CD14-positive monocyte (primary cell): ENCODE measurements around the gene COTL1. TPM values are rescaled to one million over a fixed set of nuclear protein-coding genes. Genes with fewer than 3 reads are reported as not detected.

Source experiments
- DNase-seq, 3 donors: peaks; one replicate each; pipeline ENCODE4 v3.0.0-alpha.2; 2011 to 2022
- H2AFZ ChIP-seq: 2 replicates; pipeline ENCODE4 v1.6.0; 2012; ENCODE audit warnings: mild to moderate bottlenecking, low read depth, low read length, inconsistent platforms; ENCODE audit not compliant: insufficient read depth, poor library complexity, severe bottlenecking
- H3K27ac ChIP-seq, 2 donors: 1 replicate in 1 of 2; 2 replicates in 1 of 2; pipeline ENCODE4 v1.5.1; 2012 to 2013; ENCODE audit warnings: low read length in 2 of 2, control low read depth in 1 of 2, inconsistent platforms in 1 of 2, low read depth in 1 of 2, mild to moderate bottlenecking in 1 of 2
- H3K27me3 ChIP-seq, 2 donors: one replicate each; pipeline versions ENCODE4 v1.6.0 to v1.6.1; 2011 to 2013; ENCODE audit warnings: low read length in 2 of 2; ENCODE audit not compliant: control insufficient read depth in 2 of 2, insufficient read depth in 2 of 2
- H3K36me3 ChIP-seq, 2 donors: replicated peaks in 1 of 2; 1 replicate in 1 of 2; 2 replicates in 1 of 2; pipeline versions ENCODE4 v1.5.1 to v1.6.1; 2012 to 2013; ENCODE audit warnings: low read length in 2 of 2, control low read depth in 1 of 2, inconsistent platforms in 1 of 2, mild to moderate bottlenecking in 1 of 2; ENCODE audit not compliant: insufficient read depth in 2 of 2, control insufficient read depth in 1 of 2
- H3K4me1 ChIP-seq, 2 donors: 1 replicate in 1 of 2; 2 replicates in 1 of 2; pipeline versions ENCODE4 v1.5.1 to v1.6.1; 2012 to 2013; ENCODE audit warnings: low read length in 2 of 2, control low read depth in 1 of 2, inconsistent platforms in 1 of 2, mild to moderate bottlenecking in 1 of 2, moderate library complexity in 1 of 2; ENCODE audit not compliant: insufficient read depth in 2 of 2, control insufficient read depth in 1 of 2
- H3K4me2 ChIP-seq: replicated peaks from 2 replicates; pipeline ENCODE3; 2012; ENCODE audit warnings: low read length, moderate library complexity, mild to moderate bottlenecking; ENCODE audit not compliant: poor library complexity, severe bottlenecking; ENCODE audit errors: extremely low read depth
- H3K4me3 ChIP-seq, 3 experiments: fragments of 200-600 bp in 1 of 3; sonication (generic) in 1 of 3; replicated peaks in 1 of 3; 1 replicate in 2 of 3; 2 replicates in 1 of 3; pipeline ENCODE4 v1.5.1; 2011 to 2013; ENCODE audit warnings: low read length in 3 of 3, mild to moderate bottlenecking in 3 of 3, control low read depth in 2 of 3, low read depth in 2 of 3, inconsistent platforms in 1 of 3, moderate library complexity in 1 of 3
- H3K79me2 ChIP-seq: 2 replicates; pipeline ENCODE4 v1.6.0; 2012; ENCODE audit warnings: mild to moderate bottlenecking, control low read depth, inconsistent platforms, low read length, moderate library complexity; ENCODE audit not compliant: insufficient read depth
- H3K9ac ChIP-seq: 2 replicates; pipeline ENCODE4 v1.6.0; 2017; ENCODE audit warnings: low read length, mild to moderate bottlenecking; ENCODE audit not compliant: insufficient read depth, poor library complexity, severe bottlenecking
- H3K9me3 ChIP-seq, 2 donors: replicated peaks in 1 of 2; 1 replicate in 1 of 2; 2 replicates in 1 of 2; pipeline versions ENCODE4 v1.5.1 to v1.6.1; 2012 to 2013; ENCODE audit warnings: low read length in 2 of 2, control low read depth in 1 of 2; ENCODE audit not compliant: control insufficient read depth in 1 of 2, insufficient read depth in 1 of 2
- H4K20me1 ChIP-seq: 2 replicates; pipeline ENCODE4 v1.6.0; 2012; ENCODE audit warnings: mild to moderate bottlenecking, low read length, control low read depth, moderate library complexity; ENCODE audit not compliant: insufficient read depth
- H3K27ac Mint-ChIP-seq, 7 donors: one replicate each; pipeline ENCODE4 v1.8.0; 2020; ENCODE audit warnings: mild to moderate bottlenecking in 7 of 7, mixed read lengths in 7 of 7, moderate library complexity in 6 of 7, inconsistent platforms in 2 of 7
- H3K27me3 Mint-ChIP-seq, 3 donors: one replicate each; pipeline ENCODE4 v1.8.0; 2021 to 2022; ENCODE audit warnings: low read depth in 3 of 3, mild to moderate bottlenecking in 3 of 3, mixed read lengths in 3 of 3, moderate library complexity in 3 of 3, inconsistent platforms in 1 of 3
- H3K36me3 Mint-ChIP-seq, 2 donors: one replicate each; pipeline ENCODE4 v1.8.0; 2020; ENCODE audit warnings: mixed read lengths in 2 of 2, inconsistent platforms in 1 of 2, mild to moderate bottlenecking in 1 of 2
- H3K4me1 Mint-ChIP-seq: one replicate; pipeline ENCODE4 v1.8.0; 2020; ENCODE audit warnings: mild to moderate bottlenecking, mixed read lengths
- H3K4me3 Mint-ChIP-seq, 2 donors: one replicate each; pipeline ENCODE4 v1.8.0; 2020; ENCODE audit warnings: mild to moderate bottlenecking in 2 of 2, mixed read lengths in 2 of 2, moderate library complexity in 1 of 2
- H3K9me3 Mint-ChIP-seq, 7 donors: one replicate each; pipeline ENCODE4 v1.8.0; 2020 to 2022; ENCODE audit warnings: mixed read lengths in 7 of 7, mild to moderate bottlenecking in 6 of 7, moderate library complexity in 6 of 7, inconsistent platforms in 2 of 7
- WGBS: methylation state at CpG from one replicate; pipeline ENCODE4 v1.1.5; 2013; ENCODE audit warnings: missing lambda C conversion rate; ENCODE audit not compliant: insufficient coverage; 5-methylcytosine and 5-hydroxymethylcytosine counted together
- intact Hi-C, 2 donors: fragments of 100-400 bp; cut with micrococcal nuclease; formaldehyde crosslinking; loops; one replicate each; pipeline versions ENCODE4 v1.15.0 to v1.15.1; 2023
- polyA plus RNA-seq, 3 donors: library from polyadenylated mRNA; depleted of rRNA in 1 of 3; unstranded in 2 of 3; stranded (reverse) in 1 of 3; fragments of 300-500 nt in 2 of 3; fragments of >200 nt in 1 of 3; fragmentation: Illumina TruSeq in 2 of 3; gene quantifications; 1 replicate in 2 of 3; 2 replicates in 1 of 3; pipeline ENCODE4 v1.2.3, GENCODE V29; 2012 to 2021
- TF ChIP-seq, protein P1 (sequence below): fragments of 200-600 bp; IDR thresholded peaks from one replicate; pipeline ENCODE4 v1.8.0; 2022; ENCODE audit warnings: antibody characterized with exemption, mild to moderate bottlenecking

The COTL1 gene
- polyA plus RNA-seq, 3 donors = 648 to 1,843 (median 1,643) TPM

DNA sequence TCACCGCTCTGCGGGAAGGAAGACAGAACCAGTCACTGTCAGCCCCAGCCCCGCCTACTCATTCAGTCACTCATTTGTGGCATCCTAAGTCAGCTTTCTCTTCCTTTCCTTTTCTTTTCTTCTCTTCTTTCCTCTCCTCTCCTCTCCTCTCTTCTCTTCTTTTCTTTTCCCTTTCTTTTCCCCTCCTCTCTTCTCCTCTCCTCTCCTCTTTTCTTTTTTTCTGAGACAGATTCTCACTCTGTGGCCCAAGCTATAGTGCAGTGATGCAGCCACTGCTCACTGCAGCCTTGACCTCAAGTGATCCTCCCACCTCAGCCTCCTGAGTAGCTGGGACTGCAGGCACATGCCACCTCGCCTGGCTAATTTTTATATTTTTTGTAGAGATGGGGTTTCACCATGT, 19.8 kb upstream of the COTL1 start:
- H3K4me2 ChIP-seq = no peak overlapping the region
- WGBS = 100% methylated on average over 1 of the region's 4 CpGs
- no peaks in the 10 kb centered on the region for H3K9me3 ChIP-seq
- Mint-ChIP-seq H3K27me3 (peaks cover 0 to 4% (median 2%) of the 10 kb centered on the region in 3 donors), H3K4me3 (no peak overlapping the region), H3K9me3 (peaks cover 0 to 8% (median 0%) of the 10 kb centered on the region in 7 donors), H3K27ac (peak overlapping the region in 1 of 7 donors; percentile 27), H3K36me3 (peaks cover 0 to 5% of the 10 kb centered on the region in 2 donors), H3K4me1 (peaks cover 47% of the 10 kb centered on the region)
- no peak overlapping the region for H3K4me3 ChIP-seq
- no peak overlapping the region for H3K9ac ChIP-seq
- no peaks in the 10 kb centered on the region for H3K36me3 ChIP-seq
- intact Hi-C loops = no loop called here
- peaks cover 33 to 35% of the 10 kb centered on the region in 2 donors for H3K4me1 ChIP-seq
- DNase-seq = no peak
- H3K27me3 ChIP-seq = no peaks in the 10 kb centered on the region
- H3K79me2 ChIP-seq = no peaks in the 10 kb centered on the region
- no peaks in the 10 kb centered on the region for H4K20me1 ChIP-seq
- H3K27ac ChIP-seq = no peak overlapping the region
- TF ChIP-seq, protein P1, sequence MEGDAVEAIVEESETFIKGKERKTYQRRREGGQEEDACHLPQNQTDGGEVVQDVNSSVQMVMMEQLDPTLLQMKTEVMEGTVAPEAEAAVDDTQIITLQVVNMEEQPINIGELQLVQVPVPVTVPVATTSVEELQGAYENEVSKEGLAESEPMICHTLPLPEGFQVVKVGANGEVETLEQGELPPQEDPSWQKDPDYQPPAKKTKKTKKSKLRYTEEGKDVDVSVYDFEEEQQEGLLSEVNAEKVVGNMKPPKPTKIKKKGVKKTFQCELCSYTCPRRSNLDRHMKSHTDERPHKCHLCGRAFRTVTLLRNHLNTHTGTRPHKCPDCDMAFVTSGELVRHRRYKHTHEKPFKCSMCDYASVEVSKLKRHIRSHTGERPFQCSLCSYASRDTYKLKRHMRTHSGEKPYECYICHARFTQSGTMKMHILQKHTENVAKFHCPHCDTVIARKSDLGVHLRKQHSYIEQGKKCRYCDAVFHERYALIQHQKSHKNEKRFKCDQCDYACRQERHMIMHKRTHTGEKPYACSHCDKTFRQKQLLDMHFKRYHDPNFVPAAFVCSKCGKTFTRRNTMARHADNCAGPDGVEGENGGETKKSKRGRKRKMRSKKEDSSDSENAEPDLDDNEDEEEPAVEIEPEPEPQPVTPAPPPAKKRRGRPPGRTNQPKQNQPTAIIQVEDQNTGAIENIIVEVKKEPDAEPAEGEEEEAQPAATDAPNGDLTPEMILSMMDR = no peak
- H2AFZ ChIP-seq = no peak overlapping the region

DNA sequence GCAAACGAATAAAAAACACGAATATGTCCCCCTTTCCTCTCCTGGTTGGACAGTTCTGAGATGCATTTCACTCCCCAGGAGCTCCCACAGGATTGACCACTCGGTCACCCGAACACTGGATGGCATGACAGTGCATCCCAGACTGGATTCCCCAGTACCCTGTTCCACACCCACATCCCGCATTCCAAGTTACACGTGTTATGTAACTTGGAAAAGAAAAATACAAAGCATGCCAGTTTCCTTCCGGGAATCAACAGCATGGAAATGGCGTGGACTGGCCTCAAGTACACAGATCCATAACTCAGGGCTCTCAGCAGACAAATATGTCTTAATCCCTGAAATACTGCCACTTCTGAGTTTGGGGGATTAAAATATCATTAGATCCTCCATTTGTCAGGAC, 17.8 kb upstream of the COTL1 start:
- DNase-seq = no peak
- peaks cover 0 to 5% of the 10 kb centered on the region in 2 donors for H3K36me3 Mint-ChIP-seq
- peaks cover 48% of the 10 kb centered on the region for H3K4me1 Mint-ChIP-seq
- H3K36me3 ChIP-seq = no peaks in the 10 kb centered on the region
- peak overlapping the region in 1 of 7 donors; percentile 33 for H3K27ac Mint-ChIP-seq
- H3K9me3 Mint-ChIP-seq = peaks cover 0 to 8% (median 0%) of the 10 kb centered on the region in 7 donors
- no peaks in the 10 kb centered on the region for H3K27me3 ChIP-seq
- no peaks in the 10 kb centered on the region for H4K20me1 ChIP-seq
- 97% methylated on average over 7 of the region's 8 CpGs for WGBS
- H3K9me3 ChIP-seq = no peaks in the 10 kb centered on the region
- no peak overlapping the region for H2AFZ ChIP-seq
- peaks cover 0 to 4% (median 2%) of the 10 kb centered on the region in 3 donors for H3K27me3 Mint-ChIP-seq
- H3K9ac ChIP-seq = no peak overlapping the region
- no peak overlapping the region for H3K4me3 Mint-ChIP-seq
- no peak overlapping the region for H3K27ac ChIP-seq
- H3K4me3 ChIP-seq = no peak overlapping the region
- H3K4me1 ChIP-seq = peaks cover 33 to 35% of the 10 kb centered on the region in 2 donors
- no peak overlapping the region for H3K4me2 ChIP-seq
- H3K79me2 ChIP-seq = no peaks in the 10 kb centered on the region
- intact Hi-C loops = no loop called here
- TF ChIP-seq, protein P1 = no peak
